ENCODE data around the gene KRT31.

The KRT31 gene

GRCh38 chr17:41417576-41418015 lies 20.2 kb upstream of the KRT31 start:
- no peak for DNase-seq (ENCODE audit: extremely low read depth, low read depth)
- TF ChIP-seq CTCF (IDR thresholded peaks at IDR 0.05; ENCODE audit: low read depth, low read length) = peak; percentile 22

GRCh38 chr17:41417127-41417526 lies 19.7 kb upstream of the KRT31 start:
- no peak for TF ChIP-seq CTCF (IDR thresholded peaks at IDR 0.05; ENCODE audit: low read depth, low read length)
- DNase-seq (ENCODE audit: extremely low read depth, low read depth) = no peak

- DNase-seq (ENCODE audit: extremely low read depth, low read depth) = no peak
- no peak for TF ChIP-seq CTCF (IDR thresholded peaks at IDR 0.05; ENCODE audit: low read depth, low read length)
Observed at GRCh38 chr17:41416479-41416878, 19.1 kb upstream of the KRT31 start.

GRCh38 chr17:41415833-41416335 lies 18.5 kb upstream of the KRT31 start:
- DNase-seq (ENCODE audit: extremely low read depth, low read depth) = peak; percentile 81
- TF ChIP-seq CTCF (IDR thresholded peaks at IDR 0.05; ENCODE audit: low read depth, low read length) = no peak; the same call in 1 of the 2 replicates

GRCh38 chr17:41415411-41415810 lies 18.0 kb upstream of the KRT31 start:
- DNase-seq (ENCODE audit: extremely low read depth, low read depth) = no peak
- no peak for TF ChIP-seq CTCF (IDR thresholded peaks at IDR 0.05; ENCODE audit: low read depth, low read length)

- no peak for TF ChIP-seq CTCF (IDR thresholded peaks at IDR 0.05; ENCODE audit: low read depth, low read length)
- DNase-seq (ENCODE audit: extremely low read depth, low read depth) = no peak
Observed at GRCh38 chr17:41413982-41414381, 16.6 kb upstream of the KRT31 start.

- DNase-seq (ENCODE audit: extremely low read depth, low read depth) = no peak
- no peak for TF ChIP-seq CTCF (IDR thresholded peaks at IDR 0.05; ENCODE audit: low read depth, low read length)
Observed at GRCh38 chr17:41413353-41413957, 16.0 kb upstream of the KRT31 start.
